PFSK-1 (cell line): ENCODE measurements around the gene USH1C.

Experiments
- POLR2AphosphoS5 ChIP-seq: IDR thresholded peaks from 2 replicates; pipeline ENCODE4 v1.6.1; 2012; ENCODE audit warnings: low read depth, mild to moderate bottlenecking, control low read depth, low read length, moderate library complexity
- REST ChIP-seq, 2 experiments: IDR thresholded peaks; 2 replicates each; pipeline versions ENCODE4 v1.6.1 to v1.8.0; 2011 to 2012; ENCODE audit warnings: low read depth in 2 of 2, low read length in 2 of 2, control low read depth in 1 of 2, inconsistent platforms in 1 of 2, mild to moderate bottlenecking in 1 of 2, moderate library complexity in 1 of 2; ENCODE audit not compliant: insufficient read depth in 1 of 2
- TAF1 ChIP-seq: IDR thresholded peaks from 2 replicates; pipeline ENCODE4 v1.6.1; 2012; ENCODE audit warnings: low read length, control low read depth, borderline replicate concordance; ENCODE audit not compliant: insufficient read depth

GRCh38 chr11:17548444-17548843, 4.2 kb upstream of the USH1C start:
- TF ChIP-seq REST (IDR thresholded peaks at IDR 0.05; ENCODE audit: insufficient read depth in 1 of 2, low read depth in 2 of 2, low read length in 2 of 2): no peak
- TF ChIP-seq POLR2AphosphoS5: no peak
- TF ChIP-seq TAF1: no peak
